Epidermal melanocyte (primary cell): Measurements from ENCODE around the gene EMD.

Experiments used
- DNase-seq: peaks from one replicate; pipeline ENCODE4 v3.0.0; 2011; ENCODE audit warnings: low spot score; ENCODE audit not compliant: insufficient read length

The EMD gene

DNA sequence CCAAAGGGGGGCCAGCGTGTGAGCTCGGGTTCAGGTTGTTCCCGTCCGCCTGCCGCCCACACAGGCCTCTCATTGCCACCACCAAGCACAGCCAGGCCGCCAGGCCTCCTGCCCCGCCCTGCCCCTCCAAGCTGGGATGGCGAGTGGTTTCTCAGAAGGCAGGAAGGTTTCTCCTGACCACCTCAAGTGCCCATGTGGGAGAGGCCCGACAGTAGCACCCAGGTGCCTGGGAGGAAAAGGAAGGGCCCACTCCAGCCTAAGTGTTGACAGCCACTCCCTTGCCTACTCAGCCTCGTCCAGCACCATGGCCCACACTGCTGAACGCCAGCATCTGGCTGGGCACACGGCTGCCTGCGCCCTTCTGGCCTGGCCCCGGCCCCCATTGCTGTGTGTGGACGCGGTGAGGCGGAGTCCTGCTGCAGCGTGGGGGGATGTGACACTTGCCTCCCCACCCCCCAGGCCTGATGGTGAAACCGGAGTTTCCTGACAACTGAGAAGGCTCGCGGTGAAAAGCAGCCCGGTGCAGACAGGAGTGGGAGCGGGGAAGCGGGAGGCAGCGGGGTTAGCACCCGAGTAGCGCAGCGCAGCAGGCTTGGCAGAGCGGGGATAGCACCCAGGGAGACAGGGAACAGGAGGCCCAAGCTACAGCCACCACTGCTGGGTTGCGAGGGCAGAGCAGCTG is 23.9 kb upstream of the EMD start:
- no peak for DNase-seq

DNA sequence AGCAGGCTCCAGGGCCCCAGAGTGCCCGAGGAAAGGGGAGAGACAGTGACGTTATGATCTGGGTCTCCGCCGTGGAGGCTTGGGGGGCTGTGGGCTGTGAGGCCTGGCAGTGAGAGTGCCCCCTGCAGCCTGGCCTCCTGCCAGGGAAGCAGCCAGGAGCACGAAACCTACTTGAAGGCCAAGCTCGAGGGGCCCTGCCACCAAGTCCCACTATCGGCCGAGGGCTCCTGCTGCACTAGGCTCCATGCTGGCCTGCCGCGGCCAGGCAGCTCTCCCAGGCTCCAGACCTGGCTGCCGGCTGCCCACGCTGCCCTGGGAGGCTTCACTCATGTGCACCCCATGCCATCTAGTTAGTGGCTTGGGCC is 23.3 kb upstream of the EMD start:
- DNase-seq, result no peak

DNA sequence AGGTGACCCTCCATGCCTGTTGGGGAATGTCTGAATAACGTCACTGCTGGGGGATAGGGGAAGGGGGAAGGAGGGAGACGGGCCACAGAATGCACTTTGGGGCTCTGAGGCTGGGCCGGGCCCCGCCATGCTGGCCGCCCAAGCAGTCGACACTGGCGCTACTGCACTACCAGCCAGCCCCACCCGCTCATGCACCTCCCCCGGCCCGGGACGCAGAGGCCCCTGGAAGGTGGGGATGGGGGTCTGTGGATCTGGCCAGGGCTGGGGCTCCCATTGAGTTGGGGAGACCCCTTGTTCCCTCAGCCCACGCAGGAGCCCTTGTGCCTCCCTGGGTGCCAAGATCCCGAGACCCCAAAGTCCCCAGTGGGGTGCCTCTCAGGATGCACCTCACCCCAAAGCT is 22.5 kb upstream of the EMD start:
- no peak for DNase-seq

DNA sequence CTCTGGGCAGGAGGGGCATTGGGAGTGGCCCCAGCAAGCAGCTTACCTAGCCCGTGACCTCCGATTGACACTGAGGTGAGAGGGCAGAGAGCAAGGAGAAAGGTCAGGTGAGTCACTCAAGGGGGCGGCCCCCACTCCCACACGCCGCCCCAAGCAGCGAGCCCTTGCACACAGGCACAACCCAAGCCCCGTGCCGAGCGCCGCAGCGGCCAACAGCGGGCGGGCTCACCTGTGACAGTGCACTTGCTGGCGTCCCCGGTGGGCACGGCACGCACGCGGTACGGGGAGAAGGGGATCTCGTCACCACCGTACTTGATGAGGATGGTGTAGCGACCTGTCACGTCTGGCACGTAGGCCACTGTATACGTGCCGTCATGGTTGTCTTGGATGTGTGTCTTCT is 21.9 kb upstream of the EMD start:
- no peak for DNase-seq

DNA sequence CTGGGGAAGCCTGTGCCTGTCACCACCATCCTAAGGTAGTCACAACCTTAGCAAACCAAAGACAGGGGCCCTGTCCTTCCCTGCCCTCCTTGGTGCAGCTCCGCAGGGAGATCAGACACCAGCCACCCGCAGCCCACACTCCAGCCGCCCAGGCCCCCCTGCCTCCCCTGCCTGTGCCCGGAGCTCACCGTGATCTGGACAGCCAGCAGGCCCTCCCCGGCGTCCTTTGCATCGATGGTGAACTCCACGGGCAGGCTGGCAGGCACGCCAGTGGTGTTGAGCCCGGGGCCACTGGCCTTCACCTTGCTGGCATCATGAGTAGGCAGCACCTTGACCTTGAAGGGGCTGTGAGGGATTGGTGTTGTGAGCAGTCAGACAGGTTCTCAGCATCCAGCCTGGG is 21.1 kb upstream of the EMD start:
- no peak for DNase-seq

DNA sequence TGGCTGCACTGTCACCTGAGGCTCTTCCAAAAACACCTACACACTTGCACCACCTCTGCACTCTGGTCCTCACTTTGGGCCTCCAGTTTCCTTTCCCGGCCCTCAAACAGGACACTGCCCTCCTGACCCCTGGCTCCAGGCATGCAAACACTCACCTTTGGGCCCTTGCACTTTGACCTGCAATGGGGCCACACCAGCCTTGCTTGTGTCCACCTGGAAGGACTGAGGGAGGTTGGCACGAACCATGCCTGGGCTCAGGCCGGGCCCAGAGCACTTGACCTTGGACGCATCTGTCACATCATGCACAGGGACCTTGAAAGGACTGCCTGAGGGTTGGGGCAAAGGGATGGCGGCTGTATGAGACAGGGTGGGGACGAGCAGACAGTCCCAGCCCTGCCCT is 20.3 kb upstream of the EMD start:
- no peak for DNase-seq

DNA sequence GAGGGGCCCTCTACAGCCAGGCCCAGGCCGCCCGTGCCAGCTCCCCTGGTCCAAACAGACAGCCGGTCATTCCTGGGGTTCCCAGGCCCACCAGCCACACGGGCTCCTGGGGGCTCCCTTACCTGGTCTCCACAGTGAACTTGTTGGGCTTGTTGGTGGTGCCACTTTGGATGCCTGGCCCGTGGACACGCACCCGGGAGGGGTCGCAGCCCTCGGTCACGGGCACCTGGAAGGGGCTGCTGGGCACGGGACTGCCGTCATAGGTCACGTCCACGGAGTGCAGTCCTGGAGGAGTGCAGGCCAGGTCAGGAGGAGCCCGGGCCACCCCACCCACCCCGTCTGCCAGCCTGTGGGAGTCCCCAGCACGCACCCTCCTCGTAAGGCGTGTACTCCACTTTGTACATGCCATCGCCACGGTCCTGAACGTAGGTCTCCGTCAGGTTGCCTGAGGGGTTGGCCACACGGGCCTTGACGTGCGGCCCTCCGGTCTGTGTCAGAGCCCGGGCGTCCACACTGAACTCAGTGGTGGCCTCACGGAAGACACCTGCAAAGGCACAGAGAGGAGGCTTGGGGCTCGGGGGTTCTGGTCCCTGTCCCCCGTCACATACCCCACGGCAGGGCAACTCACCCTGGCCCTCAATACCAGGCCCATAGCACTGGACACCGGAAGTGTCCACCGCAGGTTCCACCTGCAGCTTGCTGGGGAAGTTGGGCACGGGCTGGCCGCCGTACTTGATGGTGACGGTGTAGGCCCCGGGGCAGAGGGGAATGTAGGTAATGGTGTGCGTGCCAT is 19.5 kb upstream of the EMD start:
- no peak for DNase-seq

DNA sequence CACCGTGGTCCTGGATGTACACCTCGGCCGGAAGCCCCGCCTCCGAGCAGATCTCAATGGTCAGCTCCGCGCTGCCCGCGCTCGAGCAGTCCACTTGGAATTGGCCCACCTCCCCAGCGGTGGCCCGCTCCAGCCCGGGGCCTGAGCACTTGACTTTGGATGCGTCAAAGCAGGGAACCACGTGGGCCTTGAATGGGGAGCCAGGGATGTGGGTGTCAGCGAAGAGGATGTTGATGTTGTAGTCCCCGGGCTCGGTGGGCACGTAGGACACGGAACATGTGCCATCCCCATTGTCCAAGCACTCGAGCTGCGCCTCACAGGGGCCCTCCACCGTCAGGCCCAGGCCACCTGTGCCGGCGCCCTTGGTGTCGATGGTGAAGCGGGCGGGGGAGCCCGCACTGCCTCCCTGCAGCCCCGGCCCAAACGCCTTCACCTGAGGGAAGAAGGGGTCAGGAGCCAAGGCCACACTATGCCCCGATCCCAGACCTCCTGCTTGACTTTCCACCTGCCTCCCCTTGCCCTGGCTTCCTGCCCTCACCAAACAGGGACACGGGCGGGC is 18.9 kb upstream of the EMD start:
- no peak for DNase-seq

DNA sequence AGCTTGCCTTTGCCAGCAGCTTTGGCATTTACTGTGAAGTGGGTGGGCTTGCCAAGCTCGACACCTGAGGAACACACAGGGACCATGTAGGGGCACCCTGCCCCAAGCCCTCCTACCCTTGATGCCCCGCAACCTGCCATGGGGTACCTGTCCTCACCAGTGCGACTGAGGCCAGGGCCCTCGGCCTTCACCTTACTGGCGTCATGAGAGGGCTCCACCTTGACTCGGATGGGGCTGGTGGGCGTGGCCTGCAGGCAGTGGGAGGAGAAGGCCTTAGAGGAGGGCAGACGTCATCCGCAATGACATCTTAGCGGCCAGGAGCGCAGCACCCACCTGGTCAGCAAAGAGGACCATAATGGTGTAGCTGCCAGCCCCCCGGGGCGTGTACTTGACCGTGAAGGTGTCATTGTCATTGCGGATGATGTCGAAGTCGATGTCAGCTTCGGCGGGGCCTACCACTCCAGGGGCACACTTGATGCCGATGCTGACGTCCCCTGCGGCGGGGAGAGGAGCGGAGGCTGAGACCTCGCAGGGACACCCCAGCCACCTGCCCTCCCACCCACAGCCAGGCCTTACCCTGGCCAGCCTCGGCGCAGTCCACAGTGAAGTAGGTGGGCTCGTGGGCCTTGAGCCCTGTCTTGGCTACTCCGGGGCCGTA is 16.9 kb upstream of the EMD start:
- DNase-seq, result no peak

DNA sequence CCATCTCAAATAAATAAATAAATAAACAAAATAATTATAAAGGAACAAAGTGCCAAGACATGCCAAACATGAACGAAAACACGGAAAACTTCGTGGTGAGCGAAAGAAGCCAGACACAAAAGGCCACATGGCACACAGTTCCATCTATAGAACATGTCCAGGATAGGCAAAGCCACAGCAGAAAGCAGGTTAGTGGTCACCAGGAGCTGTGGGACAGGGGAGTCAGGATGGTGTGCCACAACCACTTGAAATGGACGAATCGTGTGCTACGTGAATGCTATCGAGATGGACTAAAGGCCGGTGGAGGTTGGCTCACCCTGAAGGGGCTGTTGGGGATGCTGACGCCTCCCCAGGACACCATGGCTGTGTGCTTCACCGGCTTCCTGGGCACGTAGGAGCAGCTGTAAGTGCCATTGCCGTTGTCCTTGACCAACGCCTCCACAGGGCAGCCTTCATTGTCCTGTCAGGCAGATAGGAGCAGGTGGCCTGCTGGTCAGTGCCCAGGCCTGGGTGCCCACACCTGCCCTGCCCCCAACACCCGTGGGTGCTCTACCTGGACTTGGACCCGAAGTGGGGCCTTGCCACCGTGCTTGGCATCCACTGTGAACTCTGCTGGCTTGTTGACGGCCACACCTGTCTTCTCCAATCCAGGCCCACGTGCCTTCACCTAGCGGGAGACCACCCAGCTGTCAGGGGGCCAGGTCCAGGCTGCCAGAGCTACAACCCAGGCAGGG is 15.2 kb upstream of the EMD start:
- no peak for DNase-seq

DNA sequence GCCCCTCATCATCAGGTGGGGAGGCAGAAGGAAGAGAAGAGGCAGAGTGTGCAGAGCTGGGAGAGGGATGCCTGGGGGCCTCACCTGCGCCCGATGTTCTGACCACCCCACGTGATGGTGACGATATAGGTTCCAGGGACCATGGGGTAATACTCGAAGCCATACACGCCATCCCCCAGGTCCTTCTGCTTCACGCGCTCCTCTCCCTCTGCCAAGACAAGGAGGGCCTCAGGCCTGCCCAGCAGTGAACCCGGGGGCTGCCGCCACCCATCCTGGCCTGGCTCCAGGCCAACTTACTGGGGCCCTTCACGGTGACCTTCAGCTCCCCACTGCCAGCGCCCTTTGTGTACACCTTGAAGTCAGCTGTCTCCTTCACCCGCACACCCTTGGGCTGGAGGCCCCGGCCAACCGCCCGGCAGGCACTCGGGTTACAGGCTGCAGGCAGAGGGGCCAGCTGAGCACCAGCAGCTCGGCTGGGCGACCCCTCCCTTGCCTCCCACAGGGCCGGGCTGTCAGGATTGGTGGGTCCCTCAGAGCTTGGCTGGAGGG is 14.0 kb upstream of the EMD start:
- DNase-seq, result no peak

DNA sequence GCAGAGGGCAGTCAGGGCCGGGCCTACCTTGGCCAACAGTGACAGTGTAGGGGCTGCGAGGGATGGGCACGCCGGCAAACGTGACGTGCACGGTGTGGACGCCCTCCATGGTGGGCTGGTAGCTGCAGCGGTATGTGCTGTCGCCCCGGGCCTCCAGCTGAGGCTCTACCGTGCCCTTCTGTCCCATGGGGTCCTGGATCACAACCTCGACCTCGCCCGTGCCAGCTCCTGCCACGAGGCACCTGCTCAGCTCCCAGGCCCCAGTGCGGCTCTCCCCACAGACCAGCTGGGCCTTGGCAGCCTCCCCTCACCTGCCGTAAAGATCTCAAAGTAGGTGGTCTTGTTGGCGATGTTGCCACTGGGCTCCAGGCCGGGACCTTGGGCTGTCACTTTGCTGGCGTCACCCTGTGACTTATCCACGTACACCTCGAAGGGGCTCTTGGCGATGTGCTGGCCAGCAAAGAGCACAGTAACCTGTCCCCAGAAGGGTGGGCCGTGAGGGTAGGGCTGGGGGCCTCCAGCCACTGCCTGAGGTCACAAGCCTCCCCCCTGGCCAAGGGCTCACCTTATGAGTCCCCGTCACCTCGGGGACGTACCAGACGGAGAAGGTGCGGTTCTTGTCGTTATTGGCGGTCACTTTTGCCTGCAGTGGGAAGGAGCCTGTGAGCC is 13.0 kb upstream of the EMD start:
- DNase-seq, result no peak

DNA sequence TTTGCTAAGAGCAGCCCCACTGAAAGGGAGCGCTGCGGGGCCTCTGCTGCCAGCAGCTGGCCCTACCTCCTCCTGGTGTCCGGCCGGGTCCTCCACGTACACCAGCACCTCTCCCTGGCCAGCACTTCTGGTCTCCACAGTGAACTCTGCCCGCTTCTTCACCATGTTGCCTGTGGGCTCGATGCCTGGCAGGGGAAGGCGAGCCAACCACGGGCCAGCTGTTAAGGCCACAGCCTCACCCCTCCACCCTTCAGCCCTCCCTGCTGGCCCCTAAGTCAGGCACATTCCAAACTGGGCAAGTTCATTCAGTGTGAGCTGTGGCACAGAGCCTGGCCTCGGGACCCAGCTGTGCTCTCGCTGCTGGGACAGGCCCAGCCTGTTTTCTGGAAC is 12.4 kb upstream of the EMD start:
- DNase-seq, result no peak

DNA sequence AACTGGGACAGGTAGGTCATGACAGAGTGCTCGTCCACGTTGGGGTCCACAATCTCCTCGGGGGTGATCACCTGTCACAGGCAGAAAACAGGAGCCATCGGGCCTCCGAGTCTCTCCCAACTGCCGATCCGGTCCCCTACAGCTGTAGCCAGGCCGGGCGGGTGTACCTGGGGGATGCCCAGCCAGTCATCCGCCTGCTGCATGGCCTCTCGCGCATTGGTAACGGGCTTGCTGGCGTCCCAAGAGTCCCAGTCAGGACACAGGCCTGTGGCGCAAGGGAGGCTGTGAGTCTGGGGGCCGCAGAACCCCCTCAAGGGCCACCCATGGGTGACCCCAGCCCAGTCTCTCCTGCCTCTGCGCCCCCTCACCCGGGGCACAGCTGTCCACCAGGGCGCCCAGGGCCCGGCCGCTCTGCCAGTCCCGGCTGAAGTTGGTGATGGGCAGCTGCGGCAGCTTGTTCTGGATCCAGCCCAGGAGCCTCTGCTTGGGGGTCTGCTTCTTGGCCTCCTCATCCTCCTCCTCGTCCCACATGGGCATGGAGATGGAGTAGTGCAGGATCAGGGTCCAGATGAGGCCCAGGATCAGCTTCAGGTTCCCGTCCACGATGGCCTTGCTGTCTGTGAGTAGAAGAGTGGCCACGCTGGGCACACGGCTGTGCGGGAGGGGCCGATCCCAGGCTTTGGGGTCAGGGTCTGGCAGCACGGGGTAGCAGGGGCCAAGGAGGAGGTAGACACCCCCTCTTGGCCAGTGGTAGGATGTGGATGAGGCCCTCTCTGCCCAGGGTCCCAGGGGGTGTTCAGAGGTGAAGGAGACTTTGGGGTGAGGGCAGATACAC is 11.4 kb upstream of the EMD start:
- DNase-seq, result no peak

DNA sequence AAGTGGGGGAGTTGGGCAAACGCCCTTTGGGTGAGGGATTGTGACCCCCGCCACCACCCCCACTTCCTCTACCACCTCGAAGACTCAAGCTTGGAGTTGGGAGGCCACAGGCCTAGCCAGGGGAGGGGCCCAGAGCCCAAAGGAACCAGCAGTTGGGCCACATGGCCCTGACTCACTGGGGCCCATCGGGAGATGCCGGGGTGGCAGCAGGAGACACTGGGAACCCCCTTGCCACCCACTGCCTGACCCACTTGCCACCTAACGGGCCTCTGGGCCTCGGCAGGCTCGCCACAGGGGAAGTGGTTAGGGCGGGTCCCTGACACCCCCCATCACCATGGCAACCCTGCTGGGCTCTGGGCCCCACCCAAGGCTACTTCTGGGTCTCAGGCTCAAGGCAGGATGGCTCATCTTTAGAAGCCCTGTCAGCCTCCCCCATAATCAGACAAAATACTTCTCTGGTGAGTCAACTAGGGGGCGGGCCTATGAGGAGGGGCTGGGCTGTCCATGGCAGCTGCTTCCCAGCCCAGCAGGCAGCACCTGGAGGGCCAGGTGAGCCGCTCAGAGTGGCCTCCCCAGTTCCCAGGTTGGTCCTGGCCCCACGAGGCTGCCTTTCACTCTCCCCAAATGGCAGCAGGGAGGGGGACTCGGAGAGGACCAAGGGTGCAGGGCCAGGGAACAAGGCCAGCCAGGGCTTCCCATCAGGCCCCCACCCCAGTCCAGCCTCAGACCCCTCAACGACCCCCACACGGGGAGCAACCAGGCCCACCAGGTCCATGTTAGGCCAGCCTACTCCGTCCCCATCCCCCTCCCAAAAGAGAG is 10.3 kb upstream of the EMD start:
- DNase-seq, result peak; percentile 21

DNA sequence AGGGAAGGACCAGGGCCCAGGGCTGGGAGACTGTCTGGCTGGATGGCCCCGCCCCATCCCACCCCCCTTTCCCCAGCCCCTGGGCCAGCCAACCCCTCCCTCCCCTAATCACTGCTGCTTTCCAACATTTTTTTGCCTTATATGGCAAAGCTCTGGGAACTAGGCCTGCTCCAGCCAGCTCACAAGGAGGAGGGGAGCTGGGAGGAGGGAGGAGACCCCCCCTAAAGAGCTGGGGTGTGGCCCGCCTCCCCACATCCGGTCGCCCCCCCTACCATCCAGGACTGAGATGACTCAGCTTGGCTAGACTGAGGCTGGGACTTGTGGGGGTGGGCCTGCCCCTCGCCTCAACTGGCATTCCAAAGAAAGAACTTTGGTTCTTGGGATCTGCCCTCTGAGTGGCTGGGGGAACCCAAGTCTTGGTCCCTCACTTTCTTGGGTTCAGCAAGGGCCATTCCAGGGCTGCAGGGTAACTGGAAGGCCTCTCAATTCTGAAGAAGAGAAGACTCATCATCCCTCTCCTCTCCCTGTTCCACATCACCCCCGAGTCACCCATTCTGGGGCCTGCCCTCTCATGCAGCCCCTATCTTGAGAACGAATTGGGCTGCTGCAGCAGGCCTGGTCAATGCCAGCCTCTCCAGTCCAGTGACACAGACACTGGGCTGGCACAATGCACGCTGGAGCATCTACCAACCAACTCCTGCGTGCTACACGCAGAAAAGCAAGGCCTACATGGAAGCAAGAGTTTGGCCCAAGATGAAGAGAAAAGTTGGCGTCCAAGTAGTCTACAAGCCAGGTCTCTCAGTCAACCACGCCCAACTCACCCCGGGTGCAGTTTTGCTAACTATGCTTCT is 9.4 kb upstream of the EMD start:
- peak; percentile 75 for DNase-seq

DNA sequence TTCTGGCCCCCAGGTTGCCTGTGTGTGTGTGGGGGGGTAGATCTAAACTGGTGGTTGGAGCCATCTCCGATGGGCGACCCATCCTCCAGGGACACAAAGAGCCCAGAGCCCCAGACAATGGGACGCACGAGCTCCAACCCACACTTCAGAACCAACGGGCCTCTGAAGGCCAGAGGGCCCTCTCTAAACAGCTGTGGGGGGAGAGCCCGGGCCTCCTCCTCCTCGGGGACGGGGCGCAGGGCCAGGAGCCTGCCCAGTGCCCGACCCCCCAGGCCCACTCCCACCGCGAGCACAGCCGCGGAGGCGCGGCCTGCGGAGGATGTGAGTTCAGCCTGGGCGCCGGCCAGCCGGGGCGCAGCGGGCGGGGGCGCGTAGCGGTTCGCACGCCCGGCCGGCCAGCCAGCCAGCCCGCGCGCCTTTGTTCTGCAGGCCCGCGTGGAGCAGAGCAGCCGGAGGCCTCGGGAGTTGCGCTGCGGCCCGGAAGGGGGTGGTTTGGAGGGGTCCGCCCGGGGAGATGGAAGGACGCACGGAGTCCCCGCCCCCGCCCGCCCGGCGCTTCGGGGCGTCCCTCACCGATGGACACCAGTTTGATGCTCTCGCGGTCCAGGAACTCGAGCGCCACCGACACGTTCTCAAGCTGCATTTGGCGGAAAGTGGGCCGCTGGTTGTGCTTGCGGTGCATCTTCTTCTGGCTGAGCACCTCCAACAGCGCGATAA is 8.6 kb upstream of the EMD start:
- DNase-seq, result peak; percentile 24
